Naive thymus-derived CD4-positive, alpha-beta T cell (primary cell): ENCODE measurements around the gene DVL1. TPM values are rescaled to one million over a fixed set of nuclear protein-coding genes. Genes with fewer than 3 reads are reported as not detected.

Source experiments
- ATAC-seq: fragments of 150-1000 bp; cut with Tn5 transposase; 2 replicates; pipeline ENCODE4 v1.10.0; 2021; ENCODE audit warnings: mild to moderate bottlenecking, moderate library complexity
- CTCF ChIA-PET: fragments of 350-600 bp; sonication (Branson Sonifier 250); formaldehyde crosslinking; loops from one replicate; lab custom pipeline; 2021; ENCODE audit warnings: antibody characterized with exemption; lab: Charles Lee
- POLR2A ChIA-PET: fragments of 350-600 bp; sonication (Branson Sonifier 250); formaldehyde crosslinking; loops from one replicate; lab custom pipeline; 2021; ENCODE audit warnings: antibody characterized with exemption, inconsistent platforms; lab: Charles Lee
- DNase-seq, 9 donors: peaks; one replicate each; pipeline versions ENCODE4 v3.0.0 to v3.0.0-alpha.2; 2020 to 2022; ENCODE audit warnings: mixed read lengths in 1 of 9
- H3K27ac ChIP-seq: one replicate; pipeline ENCODE4 v1.7.0; 2013; ENCODE audit warnings: mild to moderate bottlenecking, low read depth, low read length, moderate library complexity
- H3K27me3 ChIP-seq, 2 donors: one replicate each; pipeline ENCODE4 v1.7.0; 2013; ENCODE audit warnings: low read length in 2 of 2, mild to moderate bottlenecking in 2 of 2, moderate library complexity in 2 of 2; ENCODE audit not compliant: control insufficient read depth in 2 of 2, insufficient read depth in 2 of 2
- H3K36me3 ChIP-seq, 3 experiments: 1 replicate in 2 of 3; 2 replicates in 1 of 3; pipeline ENCODE4 v1.7.0; 2013; ENCODE audit warnings: low read length in 3 of 3, mild to moderate bottlenecking in 3 of 3, moderate library complexity in 1 of 3; ENCODE audit not compliant: insufficient read depth in 3 of 3, control insufficient read depth in 2 of 3
- H3K4me1 ChIP-seq, 2 donors: one replicate each; pipeline ENCODE4 v1.7.0; 2013; ENCODE audit warnings: low read length in 2 of 2, mild to moderate bottlenecking in 2 of 2, moderate library complexity in 1 of 2; ENCODE audit not compliant: control insufficient read depth in 2 of 2, insufficient read depth in 2 of 2
- H3K4me3 ChIP-seq: 2 replicates; pipeline ENCODE4 v1.7.0; 2013; ENCODE audit warnings: mild to moderate bottlenecking, low read length
- H3K9me3 ChIP-seq, 3 experiments: 1 replicate in 2 of 3; 2 replicates in 1 of 3; pipeline ENCODE4 v1.7.0; 2013; ENCODE audit warnings: low read length in 3 of 3; ENCODE audit not compliant: control insufficient read depth in 2 of 3
- H3K27ac Mint-ChIP-seq, 9 donors: one replicate each; pipeline ENCODE4 v1.8.0; 2020 to 2022; ENCODE audit warnings: mixed read lengths in 9 of 9, mild to moderate bottlenecking in 8 of 9, moderate library complexity in 5 of 9, inconsistent platforms in 2 of 9
- H3K27me3 Mint-ChIP-seq, 5 donors: one replicate each; pipeline ENCODE4 v1.8.0; 2021 to 2022; ENCODE audit warnings: mixed read lengths in 5 of 5, mild to moderate bottlenecking in 1 of 5
- H3K36me3 Mint-ChIP-seq, 5 donors: one replicate each; pipeline ENCODE4 v1.8.0; 2020 to 2022; ENCODE audit warnings: mixed read lengths in 5 of 5, mild to moderate bottlenecking in 3 of 5, inconsistent platforms in 1 of 5
- H3K4me1 Mint-ChIP-seq, 7 donors: one replicate each; pipeline ENCODE4 v1.8.0; 2020 to 2022; ENCODE audit warnings: mixed read lengths in 7 of 7, mild to moderate bottlenecking in 3 of 7, inconsistent platforms in 1 of 7
- H3K4me3 Mint-ChIP-seq, 10 donors: one replicate each; pipeline ENCODE4 v1.8.0; 2020 to 2022; ENCODE audit warnings: mild to moderate bottlenecking in 10 of 10, mixed read lengths in 10 of 10, moderate library complexity in 6 of 10, inconsistent platforms in 2 of 10
- H3K9me3 Mint-ChIP-seq, 11 donors: one replicate each; pipeline ENCODE4 v1.8.0; 2020 to 2022; ENCODE audit warnings: mixed read lengths in 11 of 11, mild to moderate bottlenecking in 4 of 11, inconsistent platforms in 1 of 11, moderate library complexity in 1 of 11
- intact Hi-C, 2 donors: fragments of 100-400 bp; cut with micrococcal nuclease; formaldehyde crosslinking; loops; one replicate each; pipeline ENCODE4 v1.15.1; 2023
- polyA plus RNA-seq, 2 donors: library from polyadenylated mRNA; unstranded; fragments of 300-500 nt; fragmentation: Illumina TruSeq; gene quantifications; one replicate each; pipeline ENCODE4 v1.2.3, GENCODE V29; 2021
- total RNA-seq, 6 experiments: library from RNA in 5 of 6; stranded (reverse) in 5 of 6; gene quantifications; 1 replicate in 5 of 6; 2 replicates in 1 of 6; pipeline ENCODE4 v1.2.3 and lab custom pipeline; 2021 to 2026

The DVL1 gene
- total and polyA plus RNA-seq, 7 experiments from 2014 or later, result 0.78 to 54.9 (median 44.8) TPM

- ChIA-PET CTCF (no interaction called here), POLR2A (no interaction called here)
- no peak overlapping the region for H3K4me3 Mint-ChIP-seq
- ATAC-seq (no peak), DNase-seq (no peak)
- no peaks in the 10 kb centered on the region for H3K4me1 ChIP-seq
- H3K27me3 Mint-ChIP-seq, result no peaks in the 10 kb centered on the region
- H3K27ac Mint-ChIP-seq, result no peak overlapping the region
- H3K9me3 ChIP-seq, result no peaks in the 10 kb centered on the region
- no peak overlapping the region for H3K4me3 ChIP-seq
- H3K4me1 Mint-ChIP-seq, result peaks cover 0 to 9% (median 1%) of the 10 kb centered on the region in 7 donors
- no peak overlapping the region for H3K27ac ChIP-seq
- peaks cover 0 to 29% (median 0%) of the 10 kb centered on the region in 3 experiments for H3K36me3 ChIP-seq
- peaks cover 0 to 4% (median 0%) of the 10 kb centered on the region in 11 donors for H3K9me3 Mint-ChIP-seq
- peaks cover 0 to 11% (median 4%) of the 10 kb centered on the region in 5 donors for H3K36me3 Mint-ChIP-seq
- intact Hi-C loops, result no loop called here
- no peaks in the 10 kb centered on the region for H3K27me3 ChIP-seq
Observed at GRCh38 chr1:1341549-1342021, 7.6 kb downstream of the DVL1 start.

- peaks cover 0 to 7% (median 0%) of the 10 kb centered on the region in 7 donors for H3K4me1 Mint-ChIP-seq
- no peaks in the 10 kb centered on the region for H3K27me3 Mint-ChIP-seq
- H3K4me1 ChIP-seq, result no peaks in the 10 kb centered on the region
- H3K4me3 Mint-ChIP-seq, result no peak overlapping the region
- no peaks in the 10 kb centered on the region for H3K27me3 ChIP-seq
- H3K36me3 ChIP-seq, result peaks cover 0 to 29% (median 0%) of the 10 kb centered on the region in 3 experiments
- H3K9me3 ChIP-seq, result no peaks in the 10 kb centered on the region
- intact Hi-C loops, result no loop called here
- H3K27ac ChIP-seq, result no peak overlapping the region
- H3K4me3 ChIP-seq, result no peak overlapping the region
- ChIA-PET CTCF (no interaction called here), POLR2A (no interaction called here)
- DNase-seq (no peak), ATAC-seq (no peak)
- peaks cover 0 to 4% (median 0%) of the 10 kb centered on the region in 11 donors for H3K9me3 Mint-ChIP-seq
- H3K36me3 Mint-ChIP-seq, result peaks cover 0 to 11% (median 4%) of the 10 kb centered on the region in 5 donors
- H3K27ac Mint-ChIP-seq, result peak overlapping the region in 2 of 9 donors; percentile 6 to 19
Observed at GRCh38 chr1:1340791-1341548, 8.2 kb downstream of the DVL1 start.

GRCh38 chr1:1340185-1340584 lies 9.0 kb downstream of the DVL1 start:
- Histone ChIP-seq H3K36me3 (peaks cover 0 to 29% (median 0%) of the 10 kb centered on the region in 3 experiments), H3K27me3 (no peaks in the 10 kb centered on the region), H3K4me1 (no peaks in the 10 kb centered on the region), H3K4me3 (no peak overlapping the region), H3K9me3 (no peaks in the 10 kb centered on the region), H3K27ac (no peak overlapping the region)
- intact Hi-C loops, result no loop called here
- H3K27me3 Mint-ChIP-seq, result no peaks in the 10 kb centered on the region
- peaks cover 0 to 4% (median 0%) of the 10 kb centered on the region in 11 donors for H3K9me3 Mint-ChIP-seq
- ATAC-seq (no peak), DNase-seq (no peak)
- peaks cover 0 to 11% (median 4%) of the 10 kb centered on the region in 5 donors for H3K36me3 Mint-ChIP-seq
- POLR2A ChIA-PET, result no interaction called here
- H3K27ac Mint-ChIP-seq, result no peak overlapping the region
- H3K4me3 Mint-ChIP-seq, result no peak overlapping the region
- CTCF ChIA-PET, result no interaction called here
- H3K4me1 Mint-ChIP-seq, result peaks cover 0 to 7% (median 0%) of the 10 kb centered on the region in 7 donors

GRCh38 chr1:1338278-1338677 lies 10.9 kb downstream of the DVL1 start:
- no peak for ATAC-seq
- Mint-ChIP-seq H3K4me1 (peaks cover 0 to 5% (median 0%) of the 10 kb centered on the region in 7 donors), H3K27me3 (no peaks in the 10 kb centered on the region), H3K27ac (no peak overlapping the region), H3K36me3 (peaks cover 0 to 11% (median 4%) of the 10 kb centered on the region in 5 donors), H3K9me3 (peaks cover 0 to 4% (median 0%) of the 10 kb centered on the region in 11 donors), H3K4me3 (no peak overlapping the region)
- H3K27ac ChIP-seq, result no peak overlapping the region
- no peaks in the 10 kb centered on the region for H3K9me3 ChIP-seq
- no peak for DNase-seq
- no peaks in the 10 kb centered on the region for H3K4me1 ChIP-seq
- intact Hi-C loops, result no loop called here
- POLR2A ChIA-PET, result no interaction called here
- CTCF ChIA-PET, result no interaction called here
- peaks cover 0 to 29% (median 0%) of the 10 kb centered on the region in 3 experiments for H3K36me3 ChIP-seq
- H3K27me3 ChIP-seq, result no peaks in the 10 kb centered on the region
- H3K4me3 ChIP-seq, result no peak overlapping the region

GRCh38 chr1:1337793-1338147 lies 11.4 kb downstream of the DVL1 start:
- ATAC-seq (peak; percentile 60), DNase-seq (peak in 2 of 9 donors; percentile 31 to 62)
- H3K27ac Mint-ChIP-seq, result no peak overlapping the region
- H3K36me3 Mint-ChIP-seq, result peaks cover 0 to 11% (median 4%) of the 10 kb centered on the region in 5 donors
- H3K27me3 Mint-ChIP-seq, result no peaks in the 10 kb centered on the region
- Histone ChIP-seq H3K36me3 (peaks cover 0 to 29% (median 0%) of the 10 kb centered on the region in 3 experiments), H3K27ac (no peak overlapping the region), H3K9me3 (no peaks in the 10 kb centered on the region), H3K4me1 (no peaks in the 10 kb centered on the region), H3K4me3 (no peak overlapping the region), H3K27me3 (no peaks in the 10 kb centered on the region)
- H3K4me1 Mint-ChIP-seq, result peaks cover 0 to 2% (median 0%) of the 10 kb centered on the region in 7 donors
- H3K4me3 Mint-ChIP-seq, result no peak overlapping the region
- H3K9me3 Mint-ChIP-seq, result peaks cover 0 to 4% (median 0%) of the 10 kb centered on the region in 11 donors
- intact Hi-C loops, result no loop called here
- POLR2A ChIA-PET, result no interaction called here
- CTCF ChIA-PET, result no interaction called here

- H3K4me1 ChIP-seq, result no peaks in the 10 kb centered on the region
- Mint-ChIP-seq H3K27ac (no peak overlapping the region), H3K9me3 (peaks cover 0 to 4% (median 0%) of the 10 kb centered on the region in 11 donors), H3K36me3 (peaks cover 0 to 11% (median 4%) of the 10 kb centered on the region in 5 donors), H3K4me3 (no peak overlapping the region), H3K27me3 (no peaks in the 10 kb centered on the region), H3K4me1 (no peaks in the 10 kb centered on the region)
- no peaks in the 10 kb centered on the region for H3K27me3 ChIP-seq
- intact Hi-C loops, result no loop called here
- DNase-seq, result no peak
- H3K4me3 ChIP-seq, result no peak overlapping the region
- no peak for ATAC-seq
- ChIA-PET POLR2A (interaction anchor here (1.3 kb wide), 1 partner anchor 12 kb away, joined by 3 read pairs; no protein-coding TSS in a partner anchor), CTCF (no interaction called here)
- no peaks in the 10 kb centered on the region for H3K9me3 ChIP-seq
- H3K36me3 ChIP-seq, result peaks cover 0 to 29% (median 0%) of the 10 kb centered on the region in 3 experiments
- H3K27ac ChIP-seq, result no peak overlapping the region
Observed at GRCh38 chr1:1336931-1337792, 12.1 kb downstream of the DVL1 start.
